22Rv1 (cell line): ENCODE results near the gene SEMG2.

Experiments
- H3K27ac ChIP-seq: fragments of 450-650 bp; 2 replicates; pipeline ENCODE4 v1.5.1; 2017
- CTCF ChIP-seq: fragments of 450-650 bp; IDR thresholded peaks from 2 replicates; pipeline ENCODE4 v1.5.1; 2017; ENCODE audit warnings: mild to moderate bottlenecking
- ZFX ChIP-seq: fragments of 450-650 bp; IDR thresholded peaks from 2 replicates; pipeline ENCODE4 v1.6.1; 2017; ENCODE audit warnings: antibody characterized with exemption, borderline replicate concordance

Gene SEMG2

GRCh38 chr20:45230631-45231030 is 9.5 kb downstream of the SEMG2 start:
- TF ChIP-seq CTCF: no peak

GRCh38 chr20:45235995-45236394 is 14.8 kb downstream of the SEMG2 start:
- no peak overlapping the region for H3K27ac ChIP-seq
- peak; percentile 67 for TF ChIP-seq CTCF
- TF ChIP-seq ZFX: no peak

More at GRCh38 chr20:45230631-45231030, 9.5 kb downstream of the SEMG2 start:
- no peak overlapping the region for H3K27ac ChIP-seq

GRCh38 chr20:45238139-45238538 is 17.0 kb downstream of the SEMG2 start:
- H3K27ac ChIP-seq: no peak overlapping the region
- no peak for TF ChIP-seq CTCF
- no peak for TF ChIP-seq ZFX

GRCh38 chr20:45246109-45246508 is 24.9 kb downstream of the SEMG2 start:
- TF ChIP-seq CTCF (no peak), ZFX (no peak)
- no peak overlapping the region for H3K27ac ChIP-seq

- H3K27ac ChIP-seq: no peak overlapping the region
- TF ChIP-seq ZFX (no peak), CTCF (no peak)
Measured at GRCh38 chr20:45247865-45248264, 26.7 kb downstream of the SEMG2 start.

GRCh38 chr20:45248609-45249008 is 27.4 kb downstream of the SEMG2 start:
- TF ChIP-seq CTCF (no peak), ZFX (no peak)
- no peak overlapping the region for H3K27ac ChIP-seq

- H3K27ac ChIP-seq: no peak overlapping the region
- TF ChIP-seq CTCF: no peak
- no peak for TF ChIP-seq ZFX
Measured at GRCh38 chr20:45251884-45252560, 30.8 kb downstream of the SEMG2 start.
